ENCODE measurements around the gene PEX26.
"Not testable (repeated sequence)": the region's sequence is repeated elsewhere in the genome, so short reads cannot be mapped to it uniquely, and the experiment has no call there.

The PEX26 gene

DNA sequence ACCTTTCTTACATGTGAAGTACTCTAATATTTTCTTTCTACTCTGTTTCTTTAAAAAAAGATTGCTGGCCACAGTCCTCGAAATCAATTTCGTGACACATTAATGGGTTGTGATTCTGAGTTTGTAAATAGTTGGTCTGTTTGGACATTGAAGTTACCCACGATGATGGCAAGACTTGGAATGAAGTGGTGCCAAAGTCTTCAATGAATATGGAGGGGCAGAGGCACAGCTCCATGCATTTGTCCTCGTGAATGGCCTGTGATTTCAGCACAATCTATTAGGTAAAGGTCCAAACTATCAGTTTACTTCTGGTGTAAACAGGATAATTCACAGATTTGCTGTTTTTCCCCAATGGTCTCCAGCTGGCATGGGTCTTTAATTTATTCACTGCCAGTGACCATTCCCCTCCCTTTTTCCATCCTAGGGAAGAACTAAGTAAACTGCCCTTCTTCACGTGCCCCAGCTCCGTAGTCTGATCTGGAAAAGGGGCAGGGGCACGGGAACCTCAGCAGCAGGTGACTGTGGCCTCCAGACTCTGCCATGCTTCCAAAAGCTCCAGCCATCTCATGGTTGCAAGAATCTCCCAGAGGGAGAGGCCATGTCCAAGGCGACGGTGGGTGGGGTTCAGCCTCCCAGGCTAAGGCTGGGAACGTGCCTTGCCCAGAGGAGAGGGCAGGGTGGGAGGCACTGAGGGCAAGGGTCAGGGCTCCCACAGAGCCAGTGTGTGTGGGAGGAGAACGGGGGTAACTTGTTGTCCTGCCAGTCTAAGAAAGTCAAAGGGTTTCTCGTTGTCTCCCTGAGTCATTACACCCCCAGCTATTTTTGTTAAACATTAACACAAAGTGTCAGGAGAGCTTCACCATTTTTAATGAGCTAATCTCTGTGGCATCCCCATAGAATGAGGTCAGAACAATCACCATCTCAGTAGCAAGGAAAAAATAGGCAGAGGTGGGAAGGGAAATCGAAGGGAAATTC lies 16.9 kb upstream of the PEX26 start:
- no peak for DNase-seq (ENCODE audit: low read depth)
- H3K4me3 ChIP-seq (ENCODE audit: low read depth, low read length) = no peak overlapping the region
- in situ Hi-C loops (cut with HindIII; ENCODE audit: low sequenced_read_pairs) = no loop called here
- TF ChIP-seq, protein P1, sequence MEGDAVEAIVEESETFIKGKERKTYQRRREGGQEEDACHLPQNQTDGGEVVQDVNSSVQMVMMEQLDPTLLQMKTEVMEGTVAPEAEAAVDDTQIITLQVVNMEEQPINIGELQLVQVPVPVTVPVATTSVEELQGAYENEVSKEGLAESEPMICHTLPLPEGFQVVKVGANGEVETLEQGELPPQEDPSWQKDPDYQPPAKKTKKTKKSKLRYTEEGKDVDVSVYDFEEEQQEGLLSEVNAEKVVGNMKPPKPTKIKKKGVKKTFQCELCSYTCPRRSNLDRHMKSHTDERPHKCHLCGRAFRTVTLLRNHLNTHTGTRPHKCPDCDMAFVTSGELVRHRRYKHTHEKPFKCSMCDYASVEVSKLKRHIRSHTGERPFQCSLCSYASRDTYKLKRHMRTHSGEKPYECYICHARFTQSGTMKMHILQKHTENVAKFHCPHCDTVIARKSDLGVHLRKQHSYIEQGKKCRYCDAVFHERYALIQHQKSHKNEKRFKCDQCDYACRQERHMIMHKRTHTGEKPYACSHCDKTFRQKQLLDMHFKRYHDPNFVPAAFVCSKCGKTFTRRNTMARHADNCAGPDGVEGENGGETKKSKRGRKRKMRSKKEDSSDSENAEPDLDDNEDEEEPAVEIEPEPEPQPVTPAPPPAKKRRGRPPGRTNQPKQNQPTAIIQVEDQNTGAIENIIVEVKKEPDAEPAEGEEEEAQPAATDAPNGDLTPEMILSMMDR (IDR thresholded peaks at IDR 0.05; ENCODE audit: low read depth, low read length, missing control alignments) = no peak

DNA sequence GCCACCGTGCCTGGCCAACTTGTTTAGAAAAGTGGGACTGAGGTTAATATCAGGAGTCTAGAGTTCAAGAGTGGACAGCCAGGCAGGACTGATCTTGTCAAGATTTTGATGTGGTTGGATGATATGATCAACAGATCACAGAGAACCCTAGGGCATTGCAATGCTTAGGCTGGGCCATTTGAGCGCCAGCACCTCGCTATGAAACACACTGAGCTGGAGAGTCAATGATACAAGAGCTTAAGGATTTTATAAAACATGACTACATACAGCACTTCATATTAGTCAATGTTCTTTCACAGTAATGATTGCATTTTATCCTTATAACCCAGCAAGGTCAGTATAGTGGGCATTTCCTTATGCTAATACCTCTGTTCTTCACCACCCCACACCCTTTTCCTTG lies 15.4 kb upstream of the PEX26 start:
- TF ChIP-seq, protein P1 (IDR thresholded peaks at IDR 0.05; ENCODE audit: low read depth, low read length, missing control alignments) = no peak
- no peak for DNase-seq (ENCODE audit: low read depth)
- in situ Hi-C loops (cut with HindIII; ENCODE audit: low sequenced_read_pairs) = no loop called here
- H3K4me3 ChIP-seq (ENCODE audit: low read depth, low read length) = no peak overlapping the region

DNA sequence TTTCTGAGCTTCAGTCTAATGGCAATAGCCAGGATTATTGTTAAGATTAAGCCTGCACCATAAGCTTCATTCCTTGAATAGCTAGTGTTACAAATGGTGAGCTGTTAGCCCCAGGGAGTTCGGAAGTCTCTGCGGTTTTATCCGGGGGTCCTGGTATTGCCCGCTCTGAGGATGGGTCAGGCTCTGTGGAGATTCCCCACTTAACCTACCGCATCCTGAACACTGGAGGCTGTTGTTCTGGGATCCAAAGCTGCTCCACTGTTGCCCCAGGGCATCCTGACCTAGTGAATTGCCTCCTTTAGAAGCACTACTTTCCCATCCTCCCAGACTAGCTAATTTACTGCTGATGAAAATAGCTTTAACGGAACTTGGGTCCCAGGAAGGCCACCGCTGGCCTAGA lies 14.5 kb upstream of the PEX26 start:
- no peak for DNase-seq (ENCODE audit: low read depth)
- TF ChIP-seq, protein P1 (IDR thresholded peaks at IDR 0.05; ENCODE audit: low read depth, low read length, missing control alignments) = no peak
- in situ Hi-C loops (cut with HindIII; ENCODE audit: low sequenced_read_pairs) = no loop called here
- no peak overlapping the region for H3K4me3 ChIP-seq (ENCODE audit: low read depth, low read length)

DNA sequence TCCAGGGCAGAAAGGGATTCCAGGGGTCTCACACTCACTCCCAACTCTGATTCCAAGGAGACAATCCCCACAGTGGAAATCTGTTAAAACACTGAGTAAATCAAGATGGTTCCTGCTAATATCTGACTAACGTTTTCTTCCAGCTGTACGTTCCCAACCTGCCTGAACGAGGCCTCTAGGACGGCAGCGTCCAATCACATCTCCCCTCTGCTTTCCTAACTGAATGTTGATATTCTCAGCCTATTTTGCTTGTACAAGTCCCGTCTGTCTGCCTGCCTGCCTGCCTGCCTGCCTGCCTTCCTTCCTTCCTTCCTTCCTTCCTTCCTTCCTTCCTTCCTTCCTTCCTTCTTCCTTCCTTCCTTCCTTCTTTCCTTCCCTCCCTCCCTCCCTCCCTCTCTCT lies 14.1 kb upstream of the PEX26 start:
- DNase-seq (ENCODE audit: low read depth); in situ Hi-C loops (cut with HindIII; ENCODE audit: low sequenced_read_pairs); H3K4me3 ChIP-seq (ENCODE audit: low read depth, low read length): not testable (repeated sequence)

DNA sequence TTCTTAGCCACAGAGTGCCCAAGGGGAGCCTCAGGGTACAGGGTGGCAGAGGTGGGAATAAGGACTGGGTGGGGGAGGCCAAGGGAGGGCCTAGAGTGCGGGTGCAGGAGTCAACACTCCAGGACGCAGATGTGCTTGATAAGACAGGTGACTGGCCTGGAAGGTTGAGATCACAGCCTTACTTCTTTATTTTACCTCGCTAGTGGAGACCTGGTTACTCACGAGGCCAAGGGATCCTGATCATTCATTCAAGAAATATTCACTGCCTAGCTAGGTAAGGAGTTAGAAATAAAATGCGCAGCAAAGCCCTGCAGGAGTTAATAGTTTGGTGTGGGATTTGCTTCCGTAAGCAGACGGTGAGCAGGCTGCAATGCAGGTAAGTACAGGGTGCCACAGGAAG lies 13.2 kb upstream of the PEX26 start:
- TF ChIP-seq, protein P1 (IDR thresholded peaks at IDR 0.05; ENCODE audit: low read depth, low read length, missing control alignments) = no peak
- no peak for DNase-seq (ENCODE audit: low read depth)
- H3K4me3 ChIP-seq (ENCODE audit: low read depth, low read length) = no peak overlapping the region
- in situ Hi-C loops (cut with HindIII; ENCODE audit: low sequenced_read_pairs) = no loop called here

DNA sequence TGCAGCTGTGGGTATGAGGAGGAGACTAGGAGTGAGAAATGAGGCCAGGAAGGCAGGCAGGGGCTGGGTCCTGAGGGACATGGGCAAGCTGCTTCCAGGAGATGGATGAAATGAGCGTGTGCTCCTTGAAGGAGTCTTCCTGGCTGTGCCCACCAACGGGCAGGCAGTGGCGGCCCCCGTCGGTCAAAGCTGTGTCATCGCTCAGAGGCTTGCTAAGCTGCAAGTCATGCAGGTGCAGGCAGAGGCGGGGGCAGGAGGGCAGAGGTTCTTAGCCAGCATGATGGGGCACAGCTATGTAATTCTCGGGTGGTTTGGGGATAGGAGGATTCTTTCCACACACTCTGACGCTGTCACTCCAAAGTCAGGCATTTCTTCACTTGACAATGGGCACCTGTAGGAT lies 12.5 kb upstream of the PEX26 start:
- in situ Hi-C loops (cut with HindIII; ENCODE audit: low sequenced_read_pairs) = no loop called here
- DNase-seq (ENCODE audit: low read depth) = no peak
- H3K4me3 ChIP-seq (ENCODE audit: low read depth, low read length) = no peak overlapping the region
- TF ChIP-seq, protein P1 (IDR thresholded peaks at IDR 0.05; ENCODE audit: low read depth, low read length, missing control alignments) = no peak

DNA sequence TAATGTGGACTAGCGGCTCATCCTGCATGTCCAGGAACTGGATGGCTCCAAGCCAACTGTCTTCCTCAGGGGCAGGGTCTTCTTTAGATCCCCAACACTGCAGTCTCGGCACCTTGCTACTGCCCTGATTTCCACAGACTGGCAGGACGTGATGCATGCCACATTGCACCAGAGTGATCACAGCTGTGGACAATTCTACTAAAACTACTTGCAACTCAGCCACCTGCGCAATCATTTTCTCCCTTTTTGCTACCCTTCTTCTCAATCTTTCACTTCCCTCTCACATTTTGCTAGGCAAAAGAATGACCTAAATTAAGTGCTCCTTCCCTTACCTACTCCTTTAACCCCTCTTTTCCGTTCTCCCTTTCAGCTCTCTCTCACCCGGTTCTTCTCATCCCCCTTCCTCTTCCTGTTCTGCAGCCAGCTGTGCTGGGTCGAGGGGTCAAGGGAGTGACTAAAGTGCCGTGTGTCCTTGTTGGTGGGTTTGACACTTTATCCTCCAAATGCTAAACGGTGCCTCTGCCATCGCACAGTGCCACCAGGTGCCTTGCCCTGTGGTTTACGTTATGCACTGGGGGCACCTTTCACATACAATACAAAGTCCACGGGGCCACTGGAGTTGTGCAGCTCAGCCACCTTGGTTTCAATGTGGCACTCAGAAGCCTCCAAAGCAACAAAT lies 11.5 kb upstream of the PEX26 start:
- TF ChIP-seq, protein P1 (IDR thresholded peaks at IDR 0.05; ENCODE audit: low read depth, low read length, missing control alignments) = no peak
- H3K4me3 ChIP-seq (ENCODE audit: low read depth, low read length) = no peak overlapping the region
- in situ Hi-C loops (cut with HindIII; ENCODE audit: low sequenced_read_pairs) = no loop called here
- DNase-seq (ENCODE audit: low read depth) = no peak
